ENCODE data around the gene CDKAL1.
"Not testable (repeated sequence)": the region's sequence is repeated elsewhere in the genome, so short reads cannot be mapped to it uniquely, and the experiment has no call there.

- not testable (repeated sequence) for TF ChIP-seq POLR2A, CTCF (IDR thresholded peaks at IDR 0.05)
Observed at GRCh38 chr6:20645572-20645971, 111.3 kb downstream of the CDKAL1 start.

All from tibial nerve (tissue), 3 donors.